Superior temporal gyrus (tissue), 1 donor: ENCODE measurements around the gene CCDC183.
"Not testable (repeated sequence)": the region's sequence is repeated elsewhere in the genome, so short reads cannot be mapped to it uniquely, and the experiment has no call there.

Source experiments
- DNase-seq: peaks from one replicate; pipeline ENCODE4 v3.0.0-alpha.2; 2016; ENCODE audit errors: extremely low spot score

Gene CCDC183

GRCh38 chr9:136799854-136800657 lies 3.9 kb downstream of the CCDC183 start:
- DNase-seq = no peak

DNA sequence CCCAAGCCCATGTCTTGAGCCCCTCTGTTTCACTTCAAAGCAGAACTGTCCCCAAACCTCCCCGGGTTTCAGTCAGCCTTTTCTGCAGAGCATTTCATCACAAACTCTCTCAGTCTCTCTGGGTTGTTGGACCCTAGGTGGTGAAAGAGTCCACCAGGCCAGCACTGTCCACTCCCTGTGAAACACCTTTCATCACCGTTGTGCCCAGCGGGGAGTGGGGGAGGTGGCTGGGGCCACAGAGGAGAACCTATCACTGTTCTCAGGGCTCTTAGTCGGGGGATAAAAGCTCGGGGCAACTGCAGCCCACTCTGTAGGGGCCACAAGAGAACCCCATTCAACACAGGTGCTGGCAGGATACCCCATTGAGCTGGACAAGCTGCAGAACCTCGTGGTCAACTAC lies 6.2 kb downstream of the CCDC183 start:
- no peak for DNase-seq

DNA sequence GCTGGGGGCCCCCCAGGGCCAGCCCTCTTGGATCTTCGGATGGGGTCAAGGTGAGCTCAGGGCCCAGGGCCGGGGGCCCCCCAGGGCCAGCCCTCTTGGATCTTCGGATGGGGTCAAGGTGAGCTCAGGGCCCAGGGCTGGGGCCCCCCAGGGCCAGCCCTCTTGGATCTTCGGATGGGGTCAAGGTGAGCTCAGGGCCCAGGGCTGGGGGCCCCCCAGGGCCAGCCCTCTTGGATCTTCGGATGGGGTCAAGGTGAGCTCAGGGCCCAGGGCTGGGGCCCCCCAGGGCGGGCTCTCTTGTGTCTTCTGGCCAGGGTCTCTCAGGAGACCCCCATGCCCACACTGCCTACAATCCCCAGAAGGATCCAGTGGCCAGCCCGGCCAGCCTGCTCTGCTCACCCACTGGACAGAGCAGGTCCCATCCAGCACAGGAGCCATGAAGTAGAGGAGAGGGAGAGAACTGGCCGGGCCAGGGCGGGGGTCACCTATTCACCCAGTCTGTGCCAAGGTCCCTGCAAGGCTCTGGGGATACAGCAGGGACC lies 6.9 kb downstream of the CCDC183 start:
- DNase-seq = not testable (repeated sequence)

GRCh38 chr9:136803551-136804508 lies 7.7 kb downstream of the CCDC183 start:
- no peak for DNase-seq

DNA sequence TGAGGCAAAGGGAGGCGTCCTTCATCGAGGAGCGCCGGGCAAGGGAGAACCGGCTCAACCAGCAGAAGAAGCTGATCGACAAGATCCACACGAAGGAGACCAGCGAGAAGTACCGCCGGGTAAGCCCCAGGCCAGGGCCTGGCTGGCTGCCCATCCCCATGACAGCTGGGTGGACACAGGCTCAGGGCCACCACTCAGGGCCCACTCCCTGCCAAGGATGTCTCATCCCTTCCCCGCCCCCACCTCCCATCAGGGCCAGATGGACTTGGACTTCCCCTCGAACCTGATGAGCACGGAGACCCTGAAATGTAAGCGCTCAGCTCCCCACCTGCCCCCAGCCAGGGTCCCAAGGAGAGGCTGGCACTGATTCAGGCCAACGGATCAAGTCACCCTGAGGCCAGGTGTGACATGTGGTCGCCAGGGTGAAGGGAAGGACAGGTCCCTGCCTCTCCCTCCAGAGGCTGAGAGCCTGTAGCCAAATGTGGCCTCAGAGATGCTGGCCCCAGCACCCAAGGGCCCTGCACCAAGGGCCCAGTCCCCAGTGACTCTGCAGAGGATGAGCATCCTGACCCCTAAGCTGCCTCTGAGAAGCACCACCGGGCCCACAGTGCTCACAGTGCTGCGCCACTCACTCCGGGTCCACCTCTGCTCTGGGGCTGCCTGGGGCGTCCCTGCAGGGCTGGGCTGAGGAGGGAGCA lies 8.5 kb downstream of the CCDC183 start:
- no peak for DNase-seq

GRCh38 chr9:136805207-136805740 lies 9.1 kb downstream of the CCDC183 start:
- no peak for DNase-seq

GRCh38 chr9:136806067-136806466 lies 9.9 kb downstream of the CCDC183 start:
- DNase-seq = no peak

DNA sequence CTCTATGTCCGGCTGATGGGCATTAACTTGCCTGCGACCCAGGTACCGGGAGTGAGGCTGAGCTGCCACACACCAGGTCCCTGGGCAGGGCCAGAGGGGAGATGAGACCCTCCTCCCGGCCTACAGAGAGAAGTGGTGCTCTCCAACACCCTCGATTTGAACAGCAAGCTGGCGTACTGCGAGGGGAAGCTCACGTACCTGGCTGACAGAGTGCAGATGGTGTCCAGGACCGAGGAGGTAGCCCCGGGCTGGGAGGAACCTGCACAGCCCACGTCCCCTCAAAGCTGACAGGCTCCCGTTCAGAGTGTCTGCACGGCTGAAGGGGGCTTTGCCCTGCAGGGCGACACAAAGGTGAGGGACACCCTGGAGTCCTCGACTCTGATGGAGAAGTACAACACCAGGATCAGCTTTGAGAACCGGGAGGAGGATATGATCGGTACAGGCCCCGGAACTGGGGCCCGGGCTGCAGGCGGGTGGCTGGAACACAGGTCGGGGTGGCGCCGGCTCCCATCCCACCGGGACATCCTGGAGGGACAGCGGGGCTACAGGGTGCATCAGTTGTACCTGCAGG lies 10.6 kb downstream of the CCDC183 start:
- no peak for DNase-seq

DNA sequence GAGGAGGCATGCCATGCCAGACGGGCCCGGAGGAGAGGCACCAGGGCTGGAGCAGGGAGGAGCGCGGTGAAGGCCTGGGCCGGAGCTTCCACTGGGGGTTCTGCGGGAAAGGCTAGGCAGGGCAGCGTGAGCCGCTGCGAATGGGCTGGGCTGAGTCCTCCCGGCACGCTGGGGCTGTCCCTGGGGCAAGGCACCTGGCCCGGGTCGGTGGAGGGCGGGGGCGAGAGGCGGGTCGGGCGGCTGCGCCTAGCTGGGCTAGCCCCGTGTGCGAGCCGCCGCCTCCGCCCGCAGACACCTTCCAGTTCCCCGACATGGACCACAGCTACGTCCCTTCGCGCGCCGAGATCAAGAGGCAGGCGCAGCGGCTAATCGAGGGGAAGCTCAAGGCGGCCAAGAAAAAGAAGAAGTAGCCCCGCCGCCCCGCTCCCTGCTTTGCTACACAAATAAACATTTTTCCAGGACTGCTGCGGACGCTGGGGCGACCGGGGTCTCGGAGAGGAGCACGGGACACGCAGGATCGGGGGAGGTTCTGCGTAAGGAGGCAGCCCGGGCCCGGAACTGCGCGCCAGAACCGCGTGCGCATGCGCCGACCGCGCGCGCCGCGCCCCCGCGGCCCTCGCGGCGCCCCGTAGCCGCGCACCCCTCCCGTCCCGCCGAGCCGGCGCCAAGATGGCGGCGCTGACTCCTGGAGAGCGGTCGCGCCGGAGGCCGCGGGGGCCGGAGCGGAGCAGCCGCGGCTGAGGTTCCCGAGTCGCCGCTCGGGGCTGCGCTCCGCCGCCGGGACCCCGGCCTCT lies 11.3 kb downstream of the CCDC183 start, which contains the start of gene RABL6:
TSS of gene RABL6 (plus strand) at position 668 of the 794 bp plus-strand sequence. CDS start 249 bp downstream, outside the sequence.
- DNase-seq = peak; percentile 69

GRCh38 chr9:136808075-136808805 lies 12.1 kb downstream of the CCDC183 start:
- no peak for DNase-seq

- DNase-seq = no peak
Observed at GRCh38 chr9:136808806-136809158, 12.6 kb downstream of the CCDC183 start.

GRCh38 chr9:136814725-136815421 lies 18.7 kb downstream of the CCDC183 start:
- no peak for DNase-seq

DNA sequence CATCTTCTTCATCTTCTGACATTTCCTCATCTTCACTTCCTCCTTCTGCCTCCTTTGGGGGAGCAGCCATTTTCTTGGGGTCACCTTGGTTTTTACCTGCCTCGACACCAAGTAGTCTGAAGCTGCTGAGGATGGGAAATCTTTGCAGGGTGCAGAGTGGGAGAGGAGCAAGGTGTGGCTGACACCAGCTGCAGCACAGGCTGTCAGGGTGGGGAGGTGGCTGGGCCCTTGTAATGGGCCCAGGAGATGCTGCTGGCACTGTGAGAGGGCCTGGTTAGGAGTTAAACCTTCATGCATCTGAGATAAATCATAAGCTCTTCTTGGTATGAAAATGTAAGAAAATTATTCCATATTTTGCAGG lies 19.3 kb downstream of the CCDC183 start:
- DNase-seq = no peak

- DNase-seq = peak; percentile 16
Observed at GRCh38 chr9:136820971-136821825, 25.1 kb downstream of the CCDC183 start.

DNA sequence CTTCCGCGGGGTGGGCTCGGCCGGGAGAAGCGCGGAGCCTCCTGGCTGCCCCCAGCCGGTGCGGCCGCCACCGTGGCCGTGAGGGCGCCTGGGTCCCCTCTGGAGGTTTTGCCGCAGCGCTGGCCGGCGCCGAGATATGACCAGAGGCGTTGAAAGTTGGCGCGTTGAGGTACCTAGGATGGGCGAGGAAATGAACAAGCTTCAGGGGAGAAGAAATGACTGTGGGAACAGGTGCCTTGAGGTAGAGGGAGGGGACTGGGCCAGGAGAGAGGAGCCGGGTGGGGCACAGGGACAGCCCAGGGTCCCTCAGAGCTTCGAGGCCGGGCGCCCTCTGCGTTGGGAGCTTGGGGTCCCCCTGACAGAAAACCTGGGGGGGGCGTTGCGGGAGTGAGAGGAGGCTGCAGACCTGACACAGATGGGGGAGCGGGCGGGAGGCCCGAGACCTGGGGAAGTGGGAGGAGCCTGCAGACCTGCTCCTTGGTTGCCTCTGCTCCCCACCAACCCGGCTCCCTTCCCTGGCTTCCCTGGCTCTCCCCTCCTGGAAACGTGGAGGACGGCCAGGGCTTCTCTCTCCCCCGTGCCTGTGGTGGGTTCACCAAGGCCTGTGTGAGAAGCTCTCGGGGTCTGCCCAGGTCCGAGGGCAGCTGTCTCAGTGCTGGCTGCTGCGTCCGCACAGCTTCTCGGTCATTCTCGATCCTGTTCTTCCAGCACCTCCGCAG lies 25.8 kb downstream of the CCDC183 start:
- no peak for DNase-seq

DNA sequence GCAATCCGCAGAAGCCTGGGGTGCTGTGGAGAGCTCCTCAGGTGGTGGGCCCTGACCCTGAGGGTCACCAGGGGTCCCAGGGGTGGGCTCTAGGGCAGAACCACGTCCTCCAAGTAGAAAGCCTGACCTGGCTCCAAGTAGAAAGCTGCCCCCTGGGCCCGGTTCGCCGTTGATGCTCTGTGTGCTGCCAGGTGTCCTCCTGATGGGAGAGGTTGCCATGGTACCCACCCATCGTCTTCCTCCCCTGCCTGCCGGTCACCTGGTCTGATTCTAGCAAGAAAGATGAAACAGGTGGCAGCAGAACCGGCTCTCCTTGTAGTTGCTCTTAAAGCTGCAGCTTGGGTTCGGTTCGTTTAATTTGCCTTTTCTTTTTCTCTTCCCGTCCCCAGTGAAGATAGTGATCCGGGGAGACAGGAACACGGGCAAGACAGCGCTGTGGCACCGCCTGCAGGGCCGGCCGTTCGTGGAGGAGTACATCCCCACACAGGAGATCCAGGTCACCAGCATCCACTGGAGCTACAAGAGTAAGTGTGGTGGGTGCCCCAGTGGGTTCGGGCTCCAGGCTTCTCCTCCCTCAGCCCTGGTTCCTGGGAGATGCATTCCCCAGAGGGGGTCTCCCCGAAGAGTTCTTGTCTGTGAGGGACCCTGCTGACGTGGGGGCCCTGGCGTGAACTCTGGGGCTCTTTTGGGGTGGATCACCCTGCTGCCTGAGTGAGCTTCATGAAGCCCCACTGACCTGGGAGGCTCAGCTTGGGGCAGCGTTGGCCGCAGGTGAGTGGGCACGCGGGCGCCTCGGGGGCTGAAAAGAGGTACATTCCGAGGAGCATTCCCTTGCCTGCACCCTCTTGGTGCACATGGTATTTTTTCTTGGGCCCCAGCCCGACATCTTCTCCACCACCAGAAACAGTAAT lies 27.3 kb downstream of the CCDC183 start:
- no peak for DNase-seq
